ENCODE results near the gene PLA2G2C.

- TF ChIP-seq CTCF (conservative IDR thresholded peaks at IDR 0.05; ENCODE audit: low read depth in 2 of 2): no peak
- TF ChIP-seq POLR2AphosphoS5 (IDR thresholded peaks at IDR 0.05; ENCODE audit: low read depth): no peak
- TF ChIP-seq EZH2phosphoT487 (IDR thresholded peaks at IDR 0.05; ENCODE audit: unreplicated experiment): no peak
- TF ChIP-seq EZH2 (IDR thresholded peaks at IDR 0.05; ENCODE audit: low read depth, unreplicated experiment): no peak
- no peak for TF ChIP-seq REST (IDR thresholded peaks at IDR 0.05; ENCODE audit: unreplicated experiment)
- no peak for TF ChIP-seq JUNB (IDR thresholded peaks at IDR 0.05; ENCODE audit: unreplicated experiment)
- no peak for TF ChIP-seq ZNF462 (CRISPR knock-in tag; IDR thresholded peaks at IDR 0.05)
- no peak for TF ChIP-seq ETS1 (IDR thresholded peaks at IDR 0.05)
- TF ChIP-seq CREB1 (CRISPR knock-in tag; IDR thresholded peaks at IDR 0.05; ENCODE audit: low read depth): no peak
- TF ChIP-seq STAT1 (IDR thresholded peaks at IDR 0.05; ENCODE audit: unreplicated experiment): no peak
These were observed 2.6 kb downstream of the PLA2G2C start for GRCh38 chr1:20183616-20184271.
